NT2/D1 (cell line): ENCODE data around the gene OXCT2.

ENCODE experiments used
- SUZ12 ChIP-seq: IDR thresholded peaks from 2 replicates; pipeline ENCODE4 v1.6.1; 2011; ENCODE audit not compliant: insufficient read length, insufficient read depth; ENCODE audit errors: extremely low read depth
- ZNF274 ChIP-seq: IDR thresholded peaks from 2 replicates; pipeline ENCODE4 v1.6.1; 2011; ENCODE audit warnings: mild to moderate bottlenecking, low read depth, low read length

DNA sequence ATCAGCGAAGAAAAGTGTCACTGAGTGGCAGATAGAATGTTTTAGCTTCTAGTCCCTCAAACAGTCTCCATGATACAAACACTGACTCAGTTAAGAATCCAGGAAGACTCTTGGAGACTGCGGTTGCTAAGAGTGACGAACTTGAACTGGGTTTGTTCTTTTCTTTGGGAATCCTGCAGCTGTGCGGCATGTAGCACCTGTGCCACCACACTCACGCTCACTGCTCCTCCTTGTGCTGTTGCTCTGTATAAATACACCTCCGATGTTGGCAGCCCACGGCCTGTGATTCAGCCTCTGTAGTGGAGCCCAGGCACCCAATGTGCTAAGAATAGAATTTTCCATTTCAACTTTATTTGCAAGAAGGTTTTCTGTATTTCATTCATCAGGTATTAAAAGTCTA, 38.0 kb downstream of the OXCT2 start:
- TF ChIP-seq ZNF274 (no peak), SUZ12 (no peak)
